Bone marrow (tissue), 2 donors: Measurements from ENCODE around the gene KLHL11.
"Not testable (repeated sequence)": the region's sequence is repeated elsewhere in the genome, so short reads cannot be mapped to it uniquely, and the experiment has no call there.

ENCODE experiments used
- DNase-seq, 2 donors: peaks; one replicate each; lab custom pipeline; 2025; lab: John Stamatoyannopoulos, UW

KLHL11 gene

GRCh38 chr17:41837761-41838538 lies 27.3 kb downstream of the KLHL11 start, which contains the start of gene KLHL10:
KLHL10 (plus strand) TSS chr17:41837825; CDS start chr17:41837933, 108 bp downstream.
- DNase-seq: no peak

DNA sequence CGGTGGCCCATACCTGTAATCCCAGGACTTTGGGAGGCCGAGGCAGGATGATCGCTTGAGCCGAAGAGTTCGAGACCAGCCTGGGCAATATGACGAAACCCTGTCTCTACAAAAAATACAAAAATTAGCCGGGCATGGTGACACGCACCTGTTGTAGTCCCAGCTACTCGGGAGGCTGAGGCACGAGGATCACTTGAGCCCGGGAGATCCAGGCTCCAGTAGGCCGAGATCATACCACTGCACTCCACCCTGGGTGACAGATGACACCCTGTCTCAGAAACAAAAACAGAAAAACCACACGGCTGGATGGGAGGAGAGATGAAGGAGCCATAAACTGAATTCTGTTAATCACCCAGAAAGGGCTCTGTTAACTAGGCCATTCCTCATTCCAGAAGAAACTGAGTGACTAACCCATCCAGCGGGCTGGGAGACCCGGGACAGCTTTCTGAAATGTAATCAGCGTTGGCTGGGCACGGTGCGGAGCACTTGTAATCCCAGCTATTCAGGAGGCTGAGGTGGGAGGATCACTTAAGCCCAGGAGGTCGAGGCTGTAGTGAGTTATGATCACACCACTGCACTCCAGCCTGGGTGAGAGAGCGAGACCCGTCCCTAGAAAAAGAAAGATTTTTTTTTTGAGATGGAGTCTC lies 28.6 kb downstream of the KLHL11 start:
- no peak for DNase-seq

DNA sequence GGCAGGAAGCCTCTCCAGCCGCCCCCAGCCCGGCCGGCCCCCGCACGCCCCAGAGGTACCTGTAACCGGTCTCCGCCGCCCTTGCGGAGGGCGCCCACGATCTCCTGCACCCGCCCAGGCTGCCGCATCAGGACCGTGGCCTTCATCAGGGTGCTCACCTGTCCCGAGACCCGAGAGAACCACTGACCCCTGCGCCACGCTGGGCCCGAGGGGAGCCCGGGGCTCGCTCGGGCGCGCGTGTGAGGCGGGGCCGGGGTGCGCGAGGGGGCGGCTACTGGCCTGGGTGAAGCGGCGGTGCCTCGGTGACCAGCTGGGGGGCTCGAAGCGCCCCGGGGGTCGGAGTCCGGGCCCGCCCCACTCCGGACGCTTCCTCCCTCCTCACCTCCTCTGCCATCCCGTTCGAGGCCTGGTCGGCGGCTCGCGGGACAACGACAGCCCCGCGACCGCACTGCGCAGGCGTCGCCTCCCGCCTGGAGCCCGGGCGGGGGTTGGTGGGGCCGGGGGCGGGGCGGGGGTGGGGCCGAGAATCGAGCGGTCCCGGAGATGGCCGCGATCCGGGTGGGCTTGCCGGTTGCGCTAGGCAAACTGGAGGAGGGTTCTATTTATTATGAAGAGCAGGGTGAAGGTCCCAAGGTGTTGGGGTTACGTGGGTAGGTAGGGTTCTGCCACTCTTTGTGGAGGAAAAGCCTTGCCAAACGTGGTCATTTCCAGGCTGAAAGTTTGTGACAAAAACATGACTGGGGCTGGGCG lies 29.2 kb downstream of the KLHL11 start, which contains the start of gene NT5C3B:
Gene NT5C3B (minus strand): TSS at position 433 of the 750 bp plus-strand sequence. CDS start 39 bp downstream, at position 394.
- peak in 1 of 2 donors; percentile 19 for DNase-seq

DNA sequence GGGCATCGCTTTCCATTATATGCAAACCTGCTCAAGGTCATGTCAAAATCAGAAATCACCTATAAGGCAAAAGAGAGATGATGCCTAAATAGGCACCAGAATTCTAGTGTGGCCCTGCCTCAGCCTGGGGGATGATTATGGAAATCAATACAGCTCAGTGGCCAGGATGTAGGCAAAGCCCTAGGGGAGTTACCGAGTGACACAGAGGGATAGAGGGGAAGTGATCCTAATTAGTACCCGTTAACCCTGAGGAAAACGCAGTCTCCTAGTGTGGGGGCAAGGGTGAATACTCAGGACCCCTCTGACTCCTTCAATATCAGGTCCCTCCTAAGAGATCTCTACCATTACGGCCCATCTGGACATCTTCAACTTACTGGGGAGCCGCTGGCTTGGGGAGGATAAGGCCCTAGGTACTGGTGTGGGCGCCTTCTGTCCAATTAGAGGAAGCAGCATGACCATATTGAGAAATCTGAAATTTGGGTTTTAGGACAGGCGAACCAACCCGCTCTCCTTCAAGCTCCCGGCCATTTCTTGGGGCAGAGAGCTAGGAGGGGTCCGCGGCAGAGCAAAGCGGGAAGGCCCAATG lies 29.9 kb downstream of the KLHL11 start:
- no peak for DNase-seq

DNA sequence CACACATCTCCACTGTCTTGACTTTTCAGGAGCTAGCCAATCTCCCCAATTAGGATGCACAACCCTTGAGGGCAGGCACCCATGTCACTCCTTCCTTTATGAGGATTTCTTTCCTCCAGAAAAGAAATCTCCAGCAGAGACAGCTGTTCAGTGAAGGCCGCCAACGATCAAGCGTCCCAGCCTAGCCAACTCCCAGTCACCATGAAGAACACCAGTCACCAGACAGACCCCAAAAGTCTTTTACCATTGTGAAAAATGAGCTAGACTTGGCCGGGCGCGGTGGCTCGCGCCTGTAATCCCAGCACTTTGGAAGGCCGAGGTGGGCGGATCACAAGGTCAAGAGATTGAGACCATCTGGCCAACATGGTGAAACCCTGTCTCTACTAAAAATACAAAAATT lies 35.3 kb downstream of the KLHL11 start:
- not testable (repeated sequence) for DNase-seq

GRCh38 chr17:41825175-41825845 lies 39.9 kb downstream of the KLHL11 start:
- DNase-seq: no peak

DNA sequence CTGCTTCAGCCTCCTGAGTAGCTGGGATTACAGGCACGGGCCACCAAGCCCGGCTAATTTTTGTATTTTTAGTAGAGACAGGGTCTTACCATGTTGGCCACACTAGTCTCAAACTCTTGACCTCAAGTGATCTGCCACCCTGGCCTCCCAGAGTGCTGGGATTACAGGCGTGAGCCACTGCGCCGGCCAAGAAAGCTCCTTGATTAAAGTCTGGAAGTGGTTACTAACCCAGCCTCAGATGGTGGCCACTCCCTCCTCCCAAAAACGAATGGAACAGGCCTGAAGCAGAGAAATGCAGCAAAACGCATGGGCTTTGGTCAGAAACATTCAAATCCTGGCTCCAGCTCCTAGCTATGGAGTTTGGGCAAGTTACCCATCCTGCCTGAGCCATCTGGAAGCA lies 41.1 kb downstream of the KLHL11 start:
- DNase-seq: no peak

- no peak for DNase-seq
Observed at GRCh38 chr17:41823580-41823979, 41.6 kb downstream of the KLHL11 start.

DNA sequence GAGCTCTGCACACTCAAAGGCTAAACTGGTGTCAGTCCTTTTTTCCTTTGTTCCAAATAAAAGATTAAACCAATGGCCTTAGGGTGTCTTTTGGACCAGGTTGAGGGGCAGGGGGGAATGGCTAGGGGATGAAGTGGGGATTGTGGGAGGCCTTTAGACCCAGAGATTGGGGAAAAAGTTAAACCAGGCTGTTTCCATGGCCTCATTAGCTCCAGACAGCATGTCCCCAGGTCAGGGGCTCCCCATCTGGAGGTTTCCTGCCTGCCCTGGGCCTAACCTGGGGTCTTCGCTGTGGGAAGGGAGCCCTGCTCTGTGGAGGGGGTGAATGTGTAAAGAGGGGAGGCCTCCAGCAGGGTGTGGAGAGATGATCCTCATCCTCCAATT lies 42.1 kb downstream of the KLHL11 start:
- no peak for DNase-seq

DNA sequence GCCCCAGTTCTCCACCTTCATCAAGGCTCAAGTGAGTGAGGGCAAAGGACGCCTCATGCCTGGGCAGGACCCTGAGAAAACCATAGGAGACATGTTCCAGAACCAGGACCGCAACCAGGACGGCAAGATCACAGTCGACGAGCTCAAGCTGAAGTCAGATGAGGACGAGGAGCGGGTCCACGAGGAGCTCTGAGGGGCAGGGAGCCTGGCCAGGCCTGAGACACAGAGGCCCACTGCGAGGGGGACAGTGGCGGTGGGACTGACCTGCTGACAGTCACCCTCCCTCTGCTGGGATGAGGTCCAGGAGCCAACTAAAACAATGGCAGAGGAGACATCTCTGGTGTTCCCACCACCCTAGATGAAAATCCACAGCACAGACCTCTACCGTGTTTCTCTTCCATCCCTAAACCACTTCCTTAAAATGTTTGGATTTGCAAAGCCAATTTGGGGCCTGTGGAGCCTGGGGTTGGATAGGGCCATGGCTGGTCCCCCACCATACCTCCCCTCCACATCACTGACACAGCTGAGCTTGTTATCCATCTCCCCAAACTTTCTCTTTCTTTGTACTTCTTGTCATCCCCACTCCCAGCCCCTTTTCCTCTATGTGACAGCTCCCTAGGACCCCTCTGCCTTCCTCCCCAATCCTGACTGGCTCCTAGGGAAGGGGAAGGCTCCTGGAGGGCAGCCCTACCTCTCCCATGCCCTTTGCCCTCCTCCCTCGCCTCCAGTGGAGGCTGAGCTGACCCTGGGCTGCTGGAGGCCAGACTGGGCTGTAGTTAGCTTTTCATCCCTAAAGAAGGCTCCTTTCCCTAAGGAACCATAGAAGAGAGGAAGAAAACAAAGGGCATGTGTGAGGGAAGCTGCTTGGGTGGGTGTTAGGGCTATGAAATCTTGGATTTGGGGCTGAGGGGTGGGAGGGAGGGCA lies 42.7 kb downstream of the KLHL11 start:
- no peak for DNase-seq

DNA sequence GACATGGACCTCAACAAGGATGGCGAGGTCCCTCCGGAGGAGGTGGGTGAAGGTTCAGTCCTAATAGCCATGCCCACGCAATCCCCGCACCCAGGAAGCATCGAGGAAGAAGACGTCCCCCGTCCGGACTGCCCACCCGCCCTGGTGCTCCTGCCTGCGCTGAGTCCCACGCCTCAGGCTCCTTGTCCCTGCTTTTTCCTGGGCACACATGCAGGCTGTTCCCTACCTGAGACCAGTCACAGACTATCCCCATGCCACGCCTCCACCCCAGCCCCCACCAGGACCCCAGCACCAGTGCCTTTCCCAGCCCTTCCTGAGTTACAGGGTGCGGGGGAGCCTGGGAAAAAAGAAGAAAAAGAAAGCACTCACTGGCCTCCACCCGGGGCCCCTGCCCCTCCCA lies 43.4 kb downstream of the KLHL11 start:
- DNase-seq: no peak

GRCh38 chr17:41818024-41818423 lies 47.2 kb downstream of the KLHL11 start:
- no peak for DNase-seq

DNA sequence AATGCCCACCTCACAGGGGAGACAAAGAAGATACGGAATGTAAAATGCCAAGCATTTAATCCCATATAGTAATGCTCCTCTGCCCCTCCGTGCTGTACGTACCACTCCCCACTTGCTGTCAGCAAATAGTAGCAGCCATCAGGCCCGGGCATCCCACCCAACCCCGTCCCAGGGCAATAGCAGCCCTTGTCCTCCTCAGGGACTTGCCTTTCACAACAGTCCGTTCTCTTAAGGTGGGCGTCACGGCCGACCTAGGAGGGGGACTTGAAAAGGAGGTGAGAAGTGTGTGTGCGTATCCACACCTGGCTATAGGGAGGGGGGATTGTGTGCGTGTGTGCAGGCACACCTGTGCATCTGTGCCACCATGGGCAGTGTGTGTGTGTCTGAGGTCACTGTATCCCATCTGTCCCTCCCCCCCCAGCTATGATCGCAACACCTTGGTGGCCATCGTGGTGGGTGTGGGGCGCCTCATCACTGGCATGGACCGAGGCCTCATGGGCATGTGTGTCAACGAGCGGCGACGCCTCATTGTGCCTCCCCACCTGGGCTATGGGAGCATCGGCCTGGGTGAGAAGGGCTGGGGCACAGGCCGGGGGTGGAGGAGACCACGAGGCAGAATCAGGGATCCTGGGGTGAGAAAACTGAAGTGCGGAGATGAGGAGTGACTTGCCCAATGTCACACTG lies 48.4 kb downstream of the KLHL11 start:
- DNase-seq: no peak

- no peak for DNase-seq
Observed at GRCh38 chr17:41814195-41814594, 51.0 kb downstream of the KLHL11 start.

- no peak for DNase-seq
Observed at GRCh38 chr17:41813699-41814124, 51.5 kb downstream of the KLHL11 start.

- DNase-seq: no peak
Observed at GRCh38 chr17:41813152-41813680, 52.0 kb downstream of the KLHL11 start.

- DNase-seq: no peak
Observed at GRCh38 chr17:41812381-41813151, 52.7 kb downstream of the KLHL11 start, which contains the start of gene FKBP10. FKBP10 (plus strand) TSS chr17:41813004; CDS start chr17:41813035, 31 bp downstream.

DNA sequence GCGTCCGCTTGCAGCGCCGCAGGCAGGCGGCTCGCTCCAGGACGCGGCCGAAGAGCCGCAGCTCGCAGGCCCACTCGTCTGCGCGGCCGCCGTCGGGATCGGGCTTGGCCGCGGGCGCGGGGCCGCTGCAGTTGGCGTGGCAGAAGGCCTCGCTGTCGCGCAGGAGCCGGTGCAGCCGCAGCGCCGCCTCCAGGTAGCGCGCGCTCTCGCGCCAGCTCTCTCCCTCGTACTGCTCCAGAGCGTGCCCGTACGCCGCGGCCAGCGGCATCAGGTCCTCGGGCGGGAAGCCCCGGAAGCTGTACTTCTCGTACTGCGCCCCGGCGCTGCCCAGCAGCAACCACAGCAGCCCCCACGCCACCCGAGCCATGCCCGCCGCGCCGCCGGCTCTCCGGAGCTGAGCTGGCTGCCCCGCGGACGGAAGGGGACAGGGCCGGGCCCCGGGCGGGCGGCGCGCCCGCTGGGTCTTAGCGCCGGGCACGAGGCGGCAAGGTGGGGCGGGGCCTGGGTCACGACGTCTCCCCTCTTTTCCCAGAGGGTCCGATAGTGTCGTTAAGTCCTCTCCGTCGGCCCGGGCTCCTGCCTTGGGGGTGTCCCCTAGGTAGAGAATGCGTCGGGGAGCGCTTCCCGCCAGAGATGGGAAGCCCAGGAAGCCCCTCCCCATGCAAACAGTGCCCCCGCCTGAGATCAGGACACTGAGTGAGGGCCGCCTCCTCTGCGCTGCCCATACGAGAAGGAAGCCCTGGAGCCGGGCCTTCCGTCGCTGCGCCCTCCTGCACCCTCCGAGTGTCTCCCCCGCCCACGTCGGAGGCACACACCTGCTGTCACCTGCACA lies 53.5 kb downstream of the KLHL11 start, which contains the start of gene P3H4:
Gene P3H4 (minus strand): TSS at position 401 of the 832 bp plus-strand sequence. CDS start 34 bp downstream, at position 367.
- DNase-seq: peak; percentile 39 to 77
